Ascending aorta (tissue), 2 donors: ENCODE measurements around the gene AGAP1. TPM values are rescaled to one million over a fixed set of nuclear protein-coding genes. Genes with fewer than 3 reads are reported as not detected.
A peak's percentile ranks its signal among the peaks of the same experiment; 100 is the strongest.

ENCODE experiments used
- DNase-seq, 2 donors: peaks; one replicate each; pipeline ENCODE4 v3.0.0-alpha.2; 2019; ENCODE audit warnings: low spot score in 2 of 2
- H3K27ac ChIP-seq, 2 donors: fragments of 200-600 bp; sonication (generic); one replicate each; pipeline ENCODE4 v1.5.1; 2016 to 2017; ENCODE audit warnings: mild to moderate bottlenecking in 1 of 2
- H3K27me3 ChIP-seq: fragments of 200-600 bp; sonication (generic); one replicate; pipeline ENCODE4 v1.5.1; 2017
- H3K36me3 ChIP-seq, 2 donors: fragments of 200-600 bp; sonication (generic); one replicate each; pipeline ENCODE4 v1.5.1; 2016
- H3K4me1 ChIP-seq, 2 donors: fragments of 200-600 bp; sonication (generic); one replicate each; pipeline ENCODE4 v1.5.1; 2016 to 2017; ENCODE audit warnings: mild to moderate bottlenecking in 1 of 2
- H3K4me3 ChIP-seq, 2 donors: fragments of 200-600 bp; sonication (generic); one replicate each; pipeline ENCODE4 v1.5.1; 2016 to 2017; ENCODE audit warnings: mild to moderate bottlenecking in 1 of 2
- H3K9me3 ChIP-seq, 2 donors: fragments of 200-600 bp; sonication (generic); one replicate each; pipeline ENCODE4 v1.5.1; 2016
- intact Hi-C: fragments of 100-400 bp; cut with DNase I; formaldehyde crosslinking; loops from one replicate; pipeline ENCODE4 v1.15.1; 2023
- total RNA-seq: library from RNA; depleted of rRNA; stranded (reverse); fragments of >200 nt; gene quantifications from one replicate; pipeline ENCODE4 v1.1.0, GENCODE V29; 2016
- TF ChIP-seq, protein P1 (sequence below), 3 experiments: fragments of 200-600 bp in 2 of 3; fragments of 450-650 bp in 1 of 3; sonication (generic) in 2 of 3; IDR thresholded peaks; one replicate each; pipeline ENCODE4 v1.5.1; 2016 to 2019; ENCODE audit warnings: antibody characterized with exemption in 3 of 3, mild to moderate bottlenecking in 1 of 3, moderate library complexity in 1 of 3

The AGAP1 gene
- total RNA-seq, 1 donor from 2014 or later = 19.7 TPM

DNA sequence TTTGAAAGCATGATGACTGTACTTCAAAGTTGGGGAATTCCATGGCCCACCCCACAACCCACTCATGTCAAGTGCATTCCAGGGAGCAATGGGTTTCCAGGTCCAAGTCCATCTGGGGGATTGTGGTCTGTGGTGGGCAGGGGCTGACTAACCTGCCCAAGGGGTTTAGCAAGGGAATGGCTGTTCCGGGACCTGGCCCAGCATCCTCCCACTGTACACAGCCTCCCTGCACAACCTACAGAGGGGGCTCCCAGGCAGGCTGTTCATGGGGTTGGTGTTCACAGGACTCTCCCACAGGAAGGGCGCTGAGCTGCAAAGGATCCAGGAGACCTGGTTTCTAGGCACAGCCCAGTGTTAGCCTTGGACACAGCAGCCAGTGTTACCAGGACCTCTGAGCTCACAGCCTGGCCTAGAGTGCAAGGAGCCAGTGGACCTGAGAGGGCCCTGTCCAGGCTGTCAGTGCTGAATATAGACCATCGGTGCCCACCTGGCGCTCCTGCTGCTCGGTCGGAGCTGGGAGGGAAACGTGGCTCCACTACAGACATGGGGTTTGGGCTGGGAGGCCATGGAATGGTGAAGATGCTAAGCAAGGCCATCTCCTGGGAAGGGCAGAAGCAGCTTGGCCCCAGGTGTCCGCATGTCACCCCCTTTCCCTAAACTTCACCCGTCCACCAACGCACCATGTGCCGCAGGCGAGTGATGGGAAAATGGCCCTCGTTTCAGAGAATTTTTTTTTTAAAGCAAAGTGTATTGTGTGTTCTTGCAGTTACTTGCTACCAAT lies 357.1 kb downstream of the AGAP1 start:
- TF ChIP-seq, protein P1, sequence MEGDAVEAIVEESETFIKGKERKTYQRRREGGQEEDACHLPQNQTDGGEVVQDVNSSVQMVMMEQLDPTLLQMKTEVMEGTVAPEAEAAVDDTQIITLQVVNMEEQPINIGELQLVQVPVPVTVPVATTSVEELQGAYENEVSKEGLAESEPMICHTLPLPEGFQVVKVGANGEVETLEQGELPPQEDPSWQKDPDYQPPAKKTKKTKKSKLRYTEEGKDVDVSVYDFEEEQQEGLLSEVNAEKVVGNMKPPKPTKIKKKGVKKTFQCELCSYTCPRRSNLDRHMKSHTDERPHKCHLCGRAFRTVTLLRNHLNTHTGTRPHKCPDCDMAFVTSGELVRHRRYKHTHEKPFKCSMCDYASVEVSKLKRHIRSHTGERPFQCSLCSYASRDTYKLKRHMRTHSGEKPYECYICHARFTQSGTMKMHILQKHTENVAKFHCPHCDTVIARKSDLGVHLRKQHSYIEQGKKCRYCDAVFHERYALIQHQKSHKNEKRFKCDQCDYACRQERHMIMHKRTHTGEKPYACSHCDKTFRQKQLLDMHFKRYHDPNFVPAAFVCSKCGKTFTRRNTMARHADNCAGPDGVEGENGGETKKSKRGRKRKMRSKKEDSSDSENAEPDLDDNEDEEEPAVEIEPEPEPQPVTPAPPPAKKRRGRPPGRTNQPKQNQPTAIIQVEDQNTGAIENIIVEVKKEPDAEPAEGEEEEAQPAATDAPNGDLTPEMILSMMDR (IDR thresholded peaks at IDR 0.05) = no peak
- H3K27ac ChIP-seq = no peak overlapping the region

DNA sequence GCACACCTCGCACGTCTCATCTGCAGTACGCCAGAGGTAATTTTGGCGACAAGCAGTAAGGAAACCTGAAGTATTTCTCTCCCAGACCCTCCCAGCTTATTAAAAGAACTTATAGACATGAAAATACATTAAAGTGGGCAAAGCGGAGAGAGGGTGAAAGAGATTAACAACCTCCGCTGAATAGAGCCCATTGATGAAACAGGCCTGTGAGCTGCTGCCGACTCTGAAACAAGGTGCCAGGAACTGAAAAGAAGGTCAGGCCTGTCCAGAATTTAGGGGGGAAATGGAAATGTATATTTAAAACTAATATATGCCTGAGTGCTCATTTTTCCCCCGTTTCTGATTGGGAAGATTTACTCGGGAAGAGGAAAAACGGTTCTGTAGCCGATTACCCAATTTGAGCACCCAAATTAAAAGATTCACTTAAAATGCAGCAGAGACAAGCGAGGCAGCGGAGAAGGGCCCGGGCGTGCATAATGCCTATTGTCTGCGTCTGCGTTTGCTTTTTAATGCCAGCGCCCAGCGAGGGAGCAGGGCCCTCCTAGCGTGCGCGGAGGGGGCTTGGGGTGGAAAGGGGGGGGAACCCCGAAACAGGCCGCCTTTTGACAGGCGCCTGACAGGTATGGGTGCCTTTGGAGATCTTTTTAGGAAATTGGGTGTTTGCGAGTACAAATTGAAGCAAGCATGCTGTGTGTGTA lies 358.1 kb downstream of the AGAP1 start:
- Histone ChIP-seq H3K36me3 (no peaks in the 10 kb centered on the region), H3K4me3 (no peak overlapping the region), H3K4me1 (no peaks in the 10 kb centered on the region), H3K9me3 (no peaks in the 10 kb centered on the region), H3K27me3 (no peaks in the 10 kb centered on the region), H3K27ac (no peak overlapping the region)
- intact Hi-C loops = no loop called here
- TF ChIP-seq, protein P1 (IDR thresholded peaks at IDR 0.05) = no peak
- DNase-seq = no peak

More for the DNA sequence above, 357.1 kb downstream of the AGAP1 start:
- Histone ChIP-seq H3K4me3 (no peak overlapping the region), H3K9me3 (no peaks in the 10 kb centered on the region), H3K4me1 (no peaks in the 10 kb centered on the region), H3K36me3 (no peaks in the 10 kb centered on the region), H3K27me3 (no peaks in the 10 kb centered on the region)
- DNase-seq = no peak
- intact Hi-C loops = no loop called here

DNA sequence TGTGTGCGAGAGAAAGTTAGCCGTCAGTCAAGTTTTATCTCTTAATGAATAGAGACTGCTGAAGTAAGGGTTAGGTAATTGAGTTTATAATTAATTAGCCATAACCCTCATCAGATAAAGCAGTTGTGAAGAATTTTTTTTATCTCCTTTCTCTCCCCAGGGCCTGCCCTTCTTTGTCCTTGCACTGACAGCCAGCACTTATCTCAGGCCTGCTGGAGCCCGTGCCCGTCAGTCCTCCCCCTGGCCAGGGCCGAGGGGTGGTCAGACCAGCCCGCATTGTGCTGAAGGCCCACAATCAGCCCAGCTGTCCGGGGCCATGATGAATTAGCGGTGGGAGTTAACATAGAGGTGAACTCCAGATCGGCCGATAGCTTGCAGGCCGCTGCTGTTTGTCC lies 358.7 kb downstream of the AGAP1 start:
- Histone ChIP-seq H3K4me3 (no peak overlapping the region), H3K27ac (no peak overlapping the region), H3K27me3 (no peaks in the 10 kb centered on the region), H3K9me3 (no peaks in the 10 kb centered on the region), H3K36me3 (no peaks in the 10 kb centered on the region), H3K4me1 (no peaks in the 10 kb centered on the region)
- no peak for DNase-seq
- intact Hi-C loops = no loop called here
- TF ChIP-seq, protein P1 (IDR thresholded peaks at IDR 0.05) = no peak

DNA sequence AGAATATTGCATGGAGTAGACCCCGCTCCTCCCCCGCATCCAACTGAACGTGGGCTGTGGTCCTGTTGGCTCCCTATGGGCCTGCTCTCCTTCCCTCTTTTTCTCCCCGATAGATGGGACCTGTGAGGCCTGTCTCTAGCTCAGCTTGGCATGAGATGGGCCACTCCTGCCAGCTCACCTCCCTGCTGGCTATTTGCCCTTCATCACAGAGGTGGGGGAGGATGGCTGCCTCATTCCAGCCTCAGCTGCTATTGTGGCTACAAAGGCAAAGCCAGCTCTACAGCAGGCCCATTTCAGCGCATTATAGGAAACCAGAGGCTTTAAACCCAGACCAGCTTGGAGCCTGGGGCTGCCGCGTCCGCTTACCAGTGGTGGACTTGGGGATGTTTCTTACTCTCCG lies 360.4 kb downstream of the AGAP1 start:
- no peaks in the 10 kb centered on the region for H3K9me3 ChIP-seq
- intact Hi-C loops = no loop called here
- H3K36me3 ChIP-seq = no peaks in the 10 kb centered on the region
- H3K27ac ChIP-seq = no peak overlapping the region
- no peaks in the 10 kb centered on the region for H3K4me1 ChIP-seq
- no peak overlapping the region for H3K4me3 ChIP-seq
- H3K27me3 ChIP-seq = no peaks in the 10 kb centered on the region
- peak in 1 of 2 donors; percentile 42 for DNase-seq
- TF ChIP-seq, protein P1 (IDR thresholded peaks at IDR 0.05) = no peak

DNA sequence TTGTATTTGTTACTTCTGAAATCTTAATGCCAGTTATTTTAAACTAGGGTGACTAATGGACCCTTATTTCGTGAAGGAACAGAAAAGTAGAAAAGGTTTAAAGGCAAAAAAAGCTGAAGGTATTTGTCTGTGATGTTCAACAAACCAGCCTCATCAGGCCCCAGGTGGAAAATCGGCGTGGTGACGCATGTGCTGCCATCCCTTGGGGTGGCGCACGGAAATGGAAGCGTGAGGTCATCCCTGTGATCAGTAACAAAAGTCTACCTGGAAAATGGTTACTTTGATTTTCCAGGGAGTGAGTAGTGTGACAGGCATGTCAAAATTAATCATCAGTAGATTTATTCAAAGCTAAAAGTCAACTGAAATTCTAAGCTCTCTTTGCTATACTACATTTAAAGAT lies 361.2 kb downstream of the AGAP1 start:
- H3K36me3 ChIP-seq = no peaks in the 10 kb centered on the region
- H3K4me1 ChIP-seq = no peaks in the 10 kb centered on the region
- no peak for DNase-seq
- H3K27ac ChIP-seq = no peak overlapping the region
- H3K4me3 ChIP-seq = no peak overlapping the region
- intact Hi-C loops = no loop called here
- TF ChIP-seq, protein P1 (IDR thresholded peaks at IDR 0.05) = no peak
- H3K27me3 ChIP-seq = no peaks in the 10 kb centered on the region
- H3K9me3 ChIP-seq = no peaks in the 10 kb centered on the region
